Ishikawa (cell line): Measurements from ENCODE around the gene RHO.

Experiments
- CEBPB ChIP-seq: IDR thresholded peaks from 2 replicates; pipeline ENCODE4 v1.6.1; 2012
- CREB1 ChIP-seq: IDR thresholded peaks from 2 replicates; pipeline ENCODE4 v1.6.1; 2012; ENCODE audit warnings: low read depth
- EGR1 ChIP-seq: IDR thresholded peaks from 2 replicates; pipeline ENCODE4 v1.6.1; 2012
- EP300 ChIP-seq: IDR thresholded peaks from 2 replicates; pipeline ENCODE4 v1.6.1; 2012; ENCODE audit warnings: borderline replicate concordance
- FOXM1 ChIP-seq: IDR thresholded peaks from 2 replicates; pipeline ENCODE4 v1.6.1; 2012; ENCODE audit warnings: low read depth, borderline replicate concordance
- MAX ChIP-seq: IDR thresholded peaks from 2 replicates; pipeline ENCODE4 v1.6.1; 2012
- NFIC ChIP-seq: IDR thresholded peaks from 2 replicates; pipeline ENCODE4 v1.6.1; 2012
- RAD21 ChIP-seq: IDR thresholded peaks from 2 replicates; pipeline ENCODE4 v1.6.1; 2012; ENCODE audit warnings: low read depth
- REST ChIP-seq: IDR thresholded peaks from 2 replicates; pipeline ENCODE4 v1.6.1; 2012; ENCODE audit warnings: low read depth, mild to moderate bottlenecking
- TAF1 ChIP-seq: IDR thresholded peaks from 2 replicates; pipeline ENCODE4 v1.6.1; 2012; ENCODE audit warnings: low read depth, mild to moderate bottlenecking
- TCF12 ChIP-seq: IDR thresholded peaks from 2 replicates; pipeline ENCODE4 v1.6.1; 2012; ENCODE audit warnings: low read depth
- TEAD4 ChIP-seq: IDR thresholded peaks from 2 replicates; pipeline ENCODE4 v1.6.1; 2012
- USF1 ChIP-seq: IDR thresholded peaks from 2 replicates; pipeline ENCODE4 v1.6.1; 2012
- YY1 ChIP-seq: IDR thresholded peaks from 2 replicates; pipeline ENCODE4 v1.6.1; 2012; ENCODE audit warnings: low read depth
- ZBTB7A ChIP-seq: IDR thresholded peaks from 2 replicates; pipeline ENCODE4 v1.6.1; 2012; ENCODE audit warnings: low read depth

The RHO gene

GRCh38 chr3:129531699-129532098 lies 3.3 kb downstream of the RHO start:
- no peak for TF ChIP-seq EGR1
- no peak for TF ChIP-seq REST
- TF ChIP-seq TCF12: no peak

GRCh38 chr3:129532261-129532660 lies 3.8 kb downstream of the RHO start:
- TF ChIP-seq RAD21 (no peak), CREB1 (no peak), YY1 (no peak), TCF12 (no peak), EGR1 (no peak), REST (no peak), MAX (no peak), FOXM1 (no peak), TAF1 (no peak), ZBTB7A (no peak), CEBPB (no peak), EP300 (no peak)

GRCh38 chr3:129533406-129533805 lies 5.0 kb downstream of the RHO start:
- no peak for TF ChIP-seq MAX
- TF ChIP-seq USF1: no peak
- no peak for TF ChIP-seq FOXM1
- no peak for TF ChIP-seq NFIC
- TF ChIP-seq TEAD4: no peak

GRCh38 chr3:129534428-129535027 lies 6.1 kb downstream of the RHO start:
- TF ChIP-seq NFIC: no peak

- TF ChIP-seq TCF12: no peak
- TF ChIP-seq EP300: no peak
- TF ChIP-seq USF1: no peak
- TF ChIP-seq TAF1: no peak
- TF ChIP-seq ZBTB7A: no peak
- TF ChIP-seq EGR1: no peak
- no peak for TF ChIP-seq CEBPB
- TF ChIP-seq TEAD4: no peak
- TF ChIP-seq NFIC: no peak
Observed at GRCh38 chr3:129535075-129535474, 6.6 kb downstream of the RHO start.

GRCh38 chr3:129536374-129536667 lies 7.9 kb downstream of the RHO start:
- TF ChIP-seq EGR1: no peak
- TF ChIP-seq USF1: peak; percentile 76

- TF ChIP-seq CREB1 (no peak), TAF1 (no peak), FOXM1 (no peak), REST (no peak), TCF12 (no peak)
Observed at GRCh38 chr3:129536804-129537203, 8.4 kb downstream of the RHO start.
